Fibroblast of mammary gland (primary cell): Measurements from ENCODE around the gene FAHD1.

ENCODE experiments used
- DNase-seq: peaks from one replicate; pipeline ENCODE4 v3.0.0-alpha.2; 2010; ENCODE audit warnings: low read depth
- H3K4me3 ChIP-seq: 2 replicates; pipeline ENCODE4 v1.5.1; 2011; ENCODE audit warnings: low read depth, mild to moderate bottlenecking, low read length, moderate library complexity; ENCODE audit not compliant: control insufficient read depth
- CTCF ChIP-seq: conservative IDR thresholded peaks from 2 replicates; pipeline ENCODE4 v1.5.1; 2011; ENCODE audit warnings: low read depth, low read length, inconsistent platforms; ENCODE audit not compliant: control insufficient read depth, insufficient read depth

The FAHD1 gene

GRCh38 chr16:1876468-1876867, 49.5 kb downstream of the FAHD1 start:
- no peak for TF ChIP-seq CTCF
- no peak for DNase-seq

GRCh38 chr16:1877089-1877488, 50.1 kb downstream of the FAHD1 start:
- no peak for TF ChIP-seq CTCF
- no peak overlapping the region for H3K4me3 ChIP-seq
- DNase-seq, result no peak

More at GRCh38 chr16:1876468-1876867, 49.5 kb downstream of the FAHD1 start:
- no peak overlapping the region for H3K4me3 ChIP-seq

DNA sequence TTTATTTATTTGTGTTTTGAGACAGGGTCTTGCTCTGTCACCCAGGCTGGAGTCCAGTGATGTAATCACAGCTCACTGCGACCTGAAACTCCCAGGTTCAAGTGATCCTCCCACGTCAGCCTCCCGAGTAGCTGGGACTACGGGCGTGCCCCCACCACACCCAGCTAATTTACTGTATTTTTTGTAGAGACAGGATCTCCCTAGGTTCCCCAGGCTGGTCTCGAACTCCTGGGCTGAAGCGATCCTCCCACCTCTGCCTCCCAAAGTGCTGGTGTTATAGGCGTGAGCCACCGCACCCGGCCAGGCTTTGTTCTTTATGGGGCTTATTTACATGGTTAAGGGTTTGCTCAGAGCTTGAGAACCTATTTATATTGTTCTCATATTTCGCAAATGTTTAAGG, 50.8 kb downstream of the FAHD1 start:
- TF ChIP-seq CTCF, result no peak
- H3K4me3 ChIP-seq, result no peak overlapping the region
- no peak for DNase-seq

- H3K4me3 ChIP-seq, result no peak overlapping the region
- DNase-seq, result no peak
- TF ChIP-seq CTCF, result no peak
Measured at GRCh38 chr16:1878256-1878655, 51.2 kb downstream of the FAHD1 start.
